ENCODE data around the gene SEMA5A. TPM values are rescaled to one million over a fixed set of nuclear protein-coding genes. Genes with fewer than 3 reads are reported as not detected.

Gene SEMA5A
- total RNA-seq, 1 donor from 2014 or later, result 13.8 TPM

DNA sequence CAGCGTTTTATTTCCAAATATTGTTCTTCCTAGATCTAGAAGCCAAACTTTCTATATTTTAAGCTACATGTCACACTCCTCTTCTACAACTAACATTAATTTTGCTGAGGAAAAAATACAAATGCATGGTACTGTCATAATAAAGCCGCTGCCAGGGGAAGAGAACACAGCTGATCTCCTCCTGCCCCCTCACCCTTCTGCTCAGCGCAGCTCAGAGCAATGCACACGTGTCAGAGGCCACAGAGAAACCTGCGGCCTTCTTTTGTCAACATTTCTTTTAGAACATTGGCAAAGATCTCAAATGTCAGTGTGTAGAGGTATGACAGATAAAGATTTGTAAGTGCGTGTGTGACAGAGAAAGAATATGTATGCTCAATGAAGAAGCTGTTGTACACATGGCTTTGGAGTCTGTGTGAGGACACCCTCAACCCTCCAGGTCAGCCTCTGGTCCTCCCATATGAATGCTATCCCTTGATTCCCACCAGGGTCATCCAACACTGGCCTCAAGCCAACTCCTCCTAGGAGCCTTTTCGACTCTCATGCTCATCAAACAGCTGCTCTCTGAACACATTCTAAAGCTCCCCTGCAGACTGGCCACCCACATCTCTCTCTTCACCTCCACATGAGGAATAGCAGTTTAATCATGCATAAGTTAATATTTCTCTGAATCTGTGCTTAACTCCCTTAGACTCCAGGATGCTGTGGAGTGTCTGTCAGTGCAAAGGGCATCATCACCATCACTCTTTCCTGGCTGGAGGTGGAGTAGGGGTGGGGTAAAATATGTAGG lies 43.4 kb upstream of the SEMA5A start:
- H4K20me1 ChIP-seq (ENCODE audit: insufficient read depth, low read length), result no peaks in the 10 kb centered on the region
- no peaks in the 10 kb centered on the region for H3K27me3 ChIP-seq (ENCODE audit: insufficient read depth, low read length)
- no peaks in the 10 kb centered on the region for H3K4me1 Mint-ChIP-seq (ENCODE audit: low read depth, unreplicated experiment)
- no peaks in the 10 kb centered on the region for H3K9me3 ChIP-seq (ENCODE audit: insufficient read depth, low read depth, low read length)
- TF ChIP-seq EZH2 (IDR thresholded peaks at IDR 0.05; ENCODE audit: insufficient read depth, low read length), result no peak
- TF ChIP-seq, protein P1, sequence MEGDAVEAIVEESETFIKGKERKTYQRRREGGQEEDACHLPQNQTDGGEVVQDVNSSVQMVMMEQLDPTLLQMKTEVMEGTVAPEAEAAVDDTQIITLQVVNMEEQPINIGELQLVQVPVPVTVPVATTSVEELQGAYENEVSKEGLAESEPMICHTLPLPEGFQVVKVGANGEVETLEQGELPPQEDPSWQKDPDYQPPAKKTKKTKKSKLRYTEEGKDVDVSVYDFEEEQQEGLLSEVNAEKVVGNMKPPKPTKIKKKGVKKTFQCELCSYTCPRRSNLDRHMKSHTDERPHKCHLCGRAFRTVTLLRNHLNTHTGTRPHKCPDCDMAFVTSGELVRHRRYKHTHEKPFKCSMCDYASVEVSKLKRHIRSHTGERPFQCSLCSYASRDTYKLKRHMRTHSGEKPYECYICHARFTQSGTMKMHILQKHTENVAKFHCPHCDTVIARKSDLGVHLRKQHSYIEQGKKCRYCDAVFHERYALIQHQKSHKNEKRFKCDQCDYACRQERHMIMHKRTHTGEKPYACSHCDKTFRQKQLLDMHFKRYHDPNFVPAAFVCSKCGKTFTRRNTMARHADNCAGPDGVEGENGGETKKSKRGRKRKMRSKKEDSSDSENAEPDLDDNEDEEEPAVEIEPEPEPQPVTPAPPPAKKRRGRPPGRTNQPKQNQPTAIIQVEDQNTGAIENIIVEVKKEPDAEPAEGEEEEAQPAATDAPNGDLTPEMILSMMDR (IDR thresholded peaks at IDR 0.05; ENCODE audit: insufficient read depth, low read depth, low read length), result no peak
- no peak overlapping the region for H3K4me3 ChIP-seq (ENCODE audit: insufficient read depth, low read depth, low read length)
- no peak overlapping the region for H3K4me2 ChIP-seq (ENCODE audit: low read length)
- no peak overlapping the region for H3K27ac ChIP-seq (ENCODE audit: low read depth, low read length)
- FAIRE-seq (no peak), DNase-seq (ENCODE audit: low read depth) (no peak)
- H3K9ac ChIP-seq (ENCODE audit: low read length), result no peak overlapping the region
- no peak overlapping the region for H3K4me3 Mint-ChIP-seq (ENCODE audit: unreplicated experiment)
- H3K9me3 Mint-ChIP-seq (ENCODE audit: unreplicated experiment), result peaks cover 1% of the 10 kb centered on the region
- H3K36me3 ChIP-seq (ENCODE audit: insufficient read depth, low read length), result no peaks in the 10 kb centered on the region
- H3K27ac Mint-ChIP-seq (ENCODE audit: unreplicated experiment), result no peak overlapping the region
- peaks cover 15% of the 10 kb centered on the region for H3K27me3 Mint-ChIP-seq (ENCODE audit: low read depth, unreplicated experiment)
- no peaks in the 10 kb centered on the region for H3K79me2 ChIP-seq (ENCODE audit: insufficient read depth, low read length)
- no peak overlapping the region for H2AFZ ChIP-seq (ENCODE audit: low read depth, low read length)
- no peaks in the 10 kb centered on the region for H3K4me1 ChIP-seq (ENCODE audit: insufficient read depth, low read length)
- no peaks in the 10 kb centered on the region for H3K36me3 Mint-ChIP-seq (ENCODE audit: low read depth, unreplicated experiment)

DNA sequence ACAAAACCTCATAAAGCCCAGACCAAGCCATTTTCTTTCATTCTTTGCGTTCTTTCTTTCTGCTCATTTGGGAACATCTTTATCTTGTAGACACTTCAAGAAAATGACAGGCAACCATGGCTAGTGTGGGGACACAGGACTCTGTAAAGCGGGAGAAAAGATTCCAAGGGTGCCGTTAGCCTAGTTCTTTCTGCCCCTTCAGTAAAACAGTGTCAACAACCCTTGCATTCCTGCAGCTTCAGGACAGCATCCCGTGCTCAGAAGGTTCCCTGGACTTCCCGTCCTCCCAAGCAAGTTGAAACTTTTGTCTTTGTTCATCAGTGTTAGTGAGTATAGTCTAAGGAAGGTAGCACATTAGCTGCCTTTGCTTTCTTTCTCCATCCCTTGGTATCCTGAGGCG lies 42.4 kb upstream of the SEMA5A start:
- Histone ChIP-seq H3K79me2 (ENCODE audit: insufficient read depth, low read length) (no peaks in the 10 kb centered on the region), H3K4me3 (ENCODE audit: insufficient read depth, low read depth, low read length) (no peak overlapping the region), H3K36me3 (ENCODE audit: insufficient read depth, low read length) (no peaks in the 10 kb centered on the region), H3K9me3 (ENCODE audit: insufficient read depth, low read depth, low read length) (no peaks in the 10 kb centered on the region), H3K9ac (ENCODE audit: low read length) (no peak overlapping the region), H2AFZ (ENCODE audit: low read depth, low read length) (no peak overlapping the region), H3K27ac (ENCODE audit: low read depth, low read length) (no peak overlapping the region), H3K4me2 (ENCODE audit: low read length) (no peak overlapping the region), H3K27me3 (ENCODE audit: insufficient read depth, low read length) (no peaks in the 10 kb centered on the region), H3K4me1 (ENCODE audit: insufficient read depth, low read length) (no peaks in the 10 kb centered on the region), H4K20me1 (ENCODE audit: insufficient read depth, low read length) (no peaks in the 10 kb centered on the region)
- Mint-ChIP-seq H3K27me3 (ENCODE audit: low read depth, unreplicated experiment) (peaks cover 15% of the 10 kb centered on the region), H3K27ac (ENCODE audit: unreplicated experiment) (no peak overlapping the region), H3K36me3 (ENCODE audit: low read depth, unreplicated experiment) (no peaks in the 10 kb centered on the region), H3K4me3 (ENCODE audit: unreplicated experiment) (no peak overlapping the region), H3K4me1 (ENCODE audit: low read depth, unreplicated experiment) (no peaks in the 10 kb centered on the region), H3K9me3 (ENCODE audit: unreplicated experiment) (peaks cover 1% of the 10 kb centered on the region)
- TF ChIP-seq, protein P1 (IDR thresholded peaks at IDR 0.05; ENCODE audit: insufficient read depth, low read depth, low read length), result no peak
- no peak for TF ChIP-seq EZH2 (IDR thresholded peaks at IDR 0.05; ENCODE audit: insufficient read depth, low read length)
- no peak for FAIRE-seq
- DNase-seq (ENCODE audit: low read depth), result no peak

DNA sequence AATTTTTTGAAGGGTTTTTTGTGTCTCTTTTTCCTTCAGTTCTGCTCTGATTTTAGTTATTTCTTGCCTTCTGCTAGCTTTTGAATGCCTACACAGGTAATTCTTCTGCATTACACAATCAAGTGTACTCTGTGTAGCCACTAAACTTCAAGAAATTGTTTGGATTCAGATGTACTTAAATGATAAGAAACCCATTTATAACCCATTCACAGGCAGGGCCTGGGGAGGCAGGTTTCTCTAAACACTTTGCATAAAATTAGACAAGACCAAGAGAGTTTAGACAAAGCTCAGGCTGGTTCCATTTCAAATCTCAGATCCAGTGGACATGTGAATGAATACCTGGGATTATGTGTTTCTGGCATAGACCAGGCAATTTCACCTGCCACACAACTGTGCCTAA lies 41.3 kb upstream of the SEMA5A start:
- DNase-seq (ENCODE audit: low read depth) (no peak), FAIRE-seq (no peak)
- Mint-ChIP-seq H3K27me3 (ENCODE audit: low read depth, unreplicated experiment) (peaks cover 12% of the 10 kb centered on the region), H3K4me1 (ENCODE audit: low read depth, unreplicated experiment) (no peaks in the 10 kb centered on the region), H3K27ac (ENCODE audit: unreplicated experiment) (no peak overlapping the region), H3K36me3 (ENCODE audit: low read depth, unreplicated experiment) (no peaks in the 10 kb centered on the region), H3K9me3 (ENCODE audit: unreplicated experiment) (peaks cover 1% of the 10 kb centered on the region), H3K4me3 (ENCODE audit: unreplicated experiment) (no peak overlapping the region)
- H3K79me2 ChIP-seq (ENCODE audit: insufficient read depth, low read length), result no peaks in the 10 kb centered on the region
- no peaks in the 10 kb centered on the region for H3K4me1 ChIP-seq (ENCODE audit: insufficient read depth, low read length)
- no peak overlapping the region for H3K27ac ChIP-seq (ENCODE audit: low read depth, low read length)
- H3K4me2 ChIP-seq (ENCODE audit: low read length), result no peak overlapping the region
- H3K9ac ChIP-seq (ENCODE audit: low read length), result no peak overlapping the region
- TF ChIP-seq, protein P1 (IDR thresholded peaks at IDR 0.05; ENCODE audit: insufficient read depth, low read depth, low read length), result no peak
- no peak for TF ChIP-seq EZH2 (IDR thresholded peaks at IDR 0.05; ENCODE audit: insufficient read depth, low read length)
- H4K20me1 ChIP-seq (ENCODE audit: insufficient read depth, low read length), result no peaks in the 10 kb centered on the region
- H3K36me3 ChIP-seq (ENCODE audit: insufficient read depth, low read length), result no peaks in the 10 kb centered on the region
- H3K9me3 ChIP-seq (ENCODE audit: insufficient read depth, low read depth, low read length), result no peaks in the 10 kb centered on the region
- H2AFZ ChIP-seq (ENCODE audit: low read depth, low read length), result no peak overlapping the region
- H3K4me3 ChIP-seq (ENCODE audit: insufficient read depth, low read depth, low read length), result no peak overlapping the region
- no peaks in the 10 kb centered on the region for H3K27me3 ChIP-seq (ENCODE audit: insufficient read depth, low read length)

All from astrocyte (in vitro differentiated cells and primary cell).